ENCODE data around the gene RAC3. TPM values are rescaled to one million over a fixed set of nuclear protein-coding genes. Genes with fewer than 3 reads are reported as not detected.

RAC3 gene
- total RNA-seq, 1 donor from 2014 or later: 41.3 TPM

- Histone ChIP-seq H3K36me3 (ENCODE audit: insufficient read depth, low read length) (no peaks in the 10 kb centered on the region), H3K27me3 (ENCODE audit: insufficient read depth, low read length) (no peaks in the 10 kb centered on the region), H3K79me2 (ENCODE audit: insufficient read depth, low read length) (no peaks in the 10 kb centered on the region), H3K9ac (ENCODE audit: low read length) (no peak overlapping the region), H3K9me3 (ENCODE audit: insufficient read depth, low read depth, low read length) (no peaks in the 10 kb centered on the region), H4K20me1 (ENCODE audit: insufficient read depth, low read length) (peaks cover 26% of the 10 kb centered on the region), H3K4me2 (ENCODE audit: low read length) (no peak overlapping the region), H3K4me1 (ENCODE audit: insufficient read depth, low read length) (peaks cover 33% of the 10 kb centered on the region), H2AFZ (ENCODE audit: low read depth, low read length) (no peak overlapping the region), H3K27ac (ENCODE audit: low read depth, low read length) (no peak overlapping the region), H3K4me3 (ENCODE audit: insufficient read depth, low read depth, low read length) (no peak overlapping the region)
- Mint-ChIP-seq H3K4me1 (ENCODE audit: low read depth, unreplicated experiment) (peaks cover 20% of the 10 kb centered on the region), H3K27me3 (ENCODE audit: low read depth, unreplicated experiment) (no peaks in the 10 kb centered on the region), H3K9me3 (ENCODE audit: unreplicated experiment) (no peaks in the 10 kb centered on the region), H3K27ac (ENCODE audit: unreplicated experiment) (no peak overlapping the region), H3K4me3 (ENCODE audit: unreplicated experiment) (no peak overlapping the region), H3K36me3 (ENCODE audit: low read depth, unreplicated experiment) (peaks cover 3% of the 10 kb centered on the region)
- DNase-seq (ENCODE audit: low read depth) (no peak), FAIRE-seq (no peak)
- TF ChIP-seq CTCF (IDR thresholded peaks at IDR 0.05; ENCODE audit: insufficient read depth, low read depth, low read length): no peak
- TF ChIP-seq EZH2 (IDR thresholded peaks at IDR 0.05; ENCODE audit: insufficient read depth, low read length): no peak
These were observed 29.9 kb upstream of the RAC3 start for GRCh38 chr17:82001571-82002056.

GRCh38 chr17:82003411-82004381, 27.8 kb upstream of the RAC3 start:
- H3K9me3 Mint-ChIP-seq (ENCODE audit: unreplicated experiment): no peaks in the 10 kb centered on the region
- peak overlapping the region; percentile 62 for H3K27ac Mint-ChIP-seq (ENCODE audit: unreplicated experiment)
- Histone ChIP-seq H3K27ac (ENCODE audit: low read depth, low read length) (peak overlapping the region; percentile 69), H3K4me3 (ENCODE audit: insufficient read depth, low read depth, low read length) (no peak overlapping the region), H3K79me2 (ENCODE audit: insufficient read depth, low read length) (no peaks in the 10 kb centered on the region), H3K9ac (ENCODE audit: low read length) (peak overlapping the region; percentile 42), H3K27me3 (ENCODE audit: insufficient read depth, low read length) (no peaks in the 10 kb centered on the region), H4K20me1 (ENCODE audit: insufficient read depth, low read length) (peaks cover 25% of the 10 kb centered on the region), H3K4me1 (ENCODE audit: insufficient read depth, low read length) (peaks cover 46% of the 10 kb centered on the region), H3K4me2 (ENCODE audit: low read length) (peak overlapping the region; percentile 69), H3K36me3 (ENCODE audit: insufficient read depth, low read length) (no peaks in the 10 kb centered on the region), H2AFZ (ENCODE audit: low read depth, low read length) (peak overlapping the region; percentile 26), H3K9me3 (ENCODE audit: insufficient read depth, low read depth, low read length) (no peaks in the 10 kb centered on the region)
- peak overlapping the region; percentile 20 for H3K4me3 Mint-ChIP-seq (ENCODE audit: unreplicated experiment)
- no peaks in the 10 kb centered on the region for H3K36me3 Mint-ChIP-seq (ENCODE audit: low read depth, unreplicated experiment)
- no peaks in the 10 kb centered on the region for H3K27me3 Mint-ChIP-seq (ENCODE audit: low read depth, unreplicated experiment)
- TF ChIP-seq EZH2 (IDR thresholded peaks at IDR 0.05; ENCODE audit: insufficient read depth, low read length) (no peak), CTCF (IDR thresholded peaks at IDR 0.05; ENCODE audit: insufficient read depth, low read depth, low read length) (no peak)
- FAIRE-seq (peak; percentile 71), DNase-seq (ENCODE audit: low read depth) (peak; percentile 93)
- peaks cover 20% of the 10 kb centered on the region for H3K4me1 Mint-ChIP-seq (ENCODE audit: low read depth, unreplicated experiment)

All from astrocyte (in vitro differentiated cells and primary cell).